ENCODE data around the gene MINK1. TPM values are rescaled to one million over a fixed set of nuclear protein-coding genes. Genes with fewer than 3 reads are reported as not detected.
"Not testable (repeated sequence)": the region's sequence is repeated elsewhere in the genome, so short reads cannot be mapped to it uniquely, and the experiment has no call there.

The MINK1 gene
- total RNA-seq, 1 donor from 2014 or later = 44.9 TPM

DNA sequence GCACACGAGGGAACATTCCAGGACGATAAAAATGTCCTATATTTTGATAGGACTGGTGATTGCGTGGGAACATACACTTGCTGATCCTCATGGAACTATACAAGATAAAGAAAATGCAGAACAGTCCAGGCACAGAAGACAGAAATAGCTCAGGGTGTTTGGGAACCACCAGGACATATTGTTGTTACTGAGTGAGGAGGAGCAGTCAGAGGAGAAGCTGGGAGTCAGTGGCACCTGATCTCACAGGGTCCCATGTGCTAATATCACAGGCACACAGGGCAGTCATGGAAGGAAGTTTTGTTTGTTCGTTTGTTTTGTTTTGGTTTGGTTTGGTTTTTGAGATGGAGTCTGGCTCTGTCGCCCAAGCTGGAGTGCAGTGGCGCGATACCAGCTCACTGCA, 20.4 kb upstream of the MINK1 start:
- DNase-seq = no peak

DNA sequence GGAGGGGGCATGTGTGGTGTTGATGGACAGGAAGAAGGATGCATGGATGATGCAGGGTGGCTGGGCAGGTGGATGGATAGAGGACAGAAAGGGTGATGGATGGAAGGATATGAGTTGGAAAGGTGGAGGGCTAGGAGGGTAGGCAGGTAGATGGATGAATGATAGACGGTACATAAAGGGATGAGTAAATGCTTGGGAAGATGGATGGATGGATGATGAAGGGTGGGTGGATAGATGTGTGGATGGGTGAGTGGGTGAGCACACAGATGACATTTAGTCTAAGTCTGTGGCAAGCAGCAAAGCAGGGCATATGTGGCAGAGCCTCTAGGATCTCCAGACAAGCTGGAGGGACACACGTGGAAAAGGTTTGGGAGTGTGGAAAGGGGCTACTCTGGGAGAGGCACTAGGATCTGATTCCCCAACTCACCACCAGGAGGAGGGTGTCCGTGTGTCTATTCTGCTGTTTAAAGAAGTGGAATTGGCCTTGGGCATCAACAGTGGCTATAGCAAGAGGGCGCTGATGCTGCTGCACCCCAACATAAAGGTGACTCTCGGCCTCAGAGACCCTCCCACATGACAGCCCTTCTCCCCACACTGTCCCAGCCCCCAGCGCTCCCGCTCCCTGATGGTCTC, 18.0 kb upstream of the MINK1 start:
- DNase-seq = peak; percentile 48

DNA sequence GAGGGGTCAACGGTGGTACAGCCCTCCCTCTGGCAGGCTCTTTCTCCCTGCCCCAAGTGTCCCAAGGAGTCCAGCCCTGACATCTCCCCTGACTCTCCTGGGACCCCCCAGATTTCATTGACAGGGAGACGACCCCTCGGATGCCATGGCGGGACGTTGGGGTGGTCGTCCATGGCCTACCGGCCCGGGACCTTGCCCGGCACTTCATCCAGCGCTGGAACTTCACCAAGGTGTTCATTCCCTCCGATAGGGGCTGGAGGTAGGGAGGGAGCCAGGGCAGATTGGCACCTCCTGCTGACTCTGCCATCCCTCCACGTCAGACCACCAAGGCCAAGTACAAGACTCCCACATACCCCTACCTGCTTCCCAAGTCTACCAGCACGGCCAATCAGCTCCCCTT, 16.3 kb upstream of the MINK1 start:
- no peak for DNase-seq

DNA sequence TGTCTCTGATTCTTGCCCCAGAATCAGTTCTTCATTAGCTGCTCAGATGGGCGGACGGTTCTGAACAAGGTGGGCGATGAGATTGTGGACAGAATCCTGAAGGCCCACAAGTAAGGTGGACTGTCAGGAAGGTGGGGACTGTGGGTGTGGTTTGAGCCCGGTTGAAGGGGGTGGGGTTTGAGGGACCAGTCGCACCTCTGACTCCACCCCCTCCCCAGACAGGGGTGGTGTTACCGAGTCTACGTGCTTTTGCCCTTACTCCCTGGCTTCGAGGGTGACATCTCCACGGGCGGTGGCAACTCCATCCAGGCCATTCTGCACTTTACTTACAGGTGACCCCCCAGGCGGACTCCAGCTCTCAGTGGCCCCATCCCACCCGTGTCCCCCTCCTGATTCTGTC, 14.9 kb upstream of the MINK1 start:
- DNase-seq = no peak

DNA sequence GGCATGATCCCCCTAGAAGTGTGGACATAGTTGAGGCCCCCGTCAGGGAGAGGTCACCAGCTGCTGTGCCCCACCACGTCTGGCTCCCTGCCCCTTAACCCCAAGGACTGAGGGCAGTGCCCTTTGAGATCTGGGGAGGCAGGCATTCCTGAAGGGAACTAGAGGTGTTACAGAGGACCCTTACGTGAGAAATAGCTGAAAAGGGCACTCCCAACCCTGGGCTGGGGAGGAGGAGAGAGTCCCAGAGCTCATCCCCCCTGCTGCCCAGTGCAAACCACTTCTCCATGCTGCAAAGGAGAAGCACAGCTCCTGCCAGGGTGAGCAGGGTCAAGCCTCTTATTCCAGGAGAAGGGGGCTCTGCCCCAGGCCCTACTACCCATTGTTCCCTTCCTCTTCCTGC, 10.3 kb upstream of the MINK1 start:
- no peak for DNase-seq

DNA sequence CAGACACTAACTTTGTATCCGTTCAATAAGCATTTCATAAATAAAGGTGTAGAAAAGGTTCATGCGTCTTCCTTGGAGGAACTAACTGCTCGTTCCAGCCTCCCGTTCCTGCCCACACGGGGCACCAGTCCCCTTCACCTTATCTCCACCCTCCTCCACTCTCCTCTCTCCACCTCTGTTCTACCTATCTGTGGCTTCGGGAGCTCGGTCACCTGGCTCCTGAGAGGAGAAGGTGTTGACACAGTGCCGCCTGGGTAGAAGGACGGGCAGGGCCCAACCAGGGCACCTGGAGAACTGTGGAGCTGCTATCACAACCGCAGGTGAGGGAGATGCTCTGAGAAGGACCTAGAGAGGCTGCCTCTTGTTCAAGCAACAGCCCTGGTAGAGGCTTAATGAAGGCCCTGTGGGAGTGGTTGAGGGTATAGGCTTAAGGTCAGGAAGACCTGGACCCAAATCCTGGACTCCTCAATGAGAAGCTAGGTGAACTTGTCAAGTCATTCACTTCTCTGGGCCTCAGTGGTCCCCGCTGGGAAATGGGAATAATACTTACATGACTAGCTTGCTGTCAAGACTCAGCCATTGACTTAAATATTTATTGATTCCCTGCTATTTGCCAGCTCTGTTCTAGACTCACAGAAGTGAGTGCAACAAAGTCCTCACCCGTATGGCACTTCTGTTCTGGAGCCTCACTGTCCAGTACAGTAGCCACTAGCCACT, 9.6 kb upstream of the MINK1 start:
- no peak for DNase-seq

DNA sequence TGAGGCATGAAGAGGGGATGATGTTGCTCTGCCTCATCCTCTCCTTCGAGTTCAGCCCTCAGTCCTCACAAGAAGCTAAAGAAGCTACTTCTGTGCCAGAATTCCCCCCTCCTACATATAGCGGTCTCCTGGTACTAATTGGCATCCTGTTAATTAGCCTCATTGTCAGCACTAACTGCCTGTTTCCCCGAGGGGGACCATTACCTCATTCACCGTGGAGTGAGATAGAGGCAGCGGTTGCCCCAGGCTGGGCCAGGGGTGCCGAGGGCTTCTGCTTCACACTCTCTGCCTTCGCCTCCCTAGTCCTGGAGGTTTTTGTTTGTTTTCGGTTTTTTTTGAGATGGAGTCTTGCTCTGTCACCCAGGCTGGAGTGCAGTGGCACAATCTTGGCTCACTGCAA, 5.7 kb upstream of the MINK1 start:
- no peak for DNase-seq

DNA sequence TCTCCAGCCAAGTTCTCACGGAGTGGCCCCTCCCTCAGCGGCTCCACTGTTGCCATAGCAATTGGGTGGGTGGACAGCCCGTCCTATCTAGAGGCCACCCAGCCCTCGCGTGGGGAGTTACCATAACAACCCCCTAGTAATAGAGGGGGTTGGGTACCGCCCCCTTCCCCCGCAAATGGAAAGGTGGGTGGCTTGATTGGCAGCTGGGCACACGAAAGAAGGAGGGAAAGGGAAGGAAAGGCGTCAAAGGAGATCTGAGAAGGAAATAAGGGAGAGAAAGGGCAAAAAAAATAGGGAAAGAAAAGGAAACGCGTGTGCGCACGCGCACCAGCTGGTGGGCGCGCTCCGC, 337 bp upstream of the MINK1 start:
- not testable (repeated sequence) for DNase-seq

DNA sequence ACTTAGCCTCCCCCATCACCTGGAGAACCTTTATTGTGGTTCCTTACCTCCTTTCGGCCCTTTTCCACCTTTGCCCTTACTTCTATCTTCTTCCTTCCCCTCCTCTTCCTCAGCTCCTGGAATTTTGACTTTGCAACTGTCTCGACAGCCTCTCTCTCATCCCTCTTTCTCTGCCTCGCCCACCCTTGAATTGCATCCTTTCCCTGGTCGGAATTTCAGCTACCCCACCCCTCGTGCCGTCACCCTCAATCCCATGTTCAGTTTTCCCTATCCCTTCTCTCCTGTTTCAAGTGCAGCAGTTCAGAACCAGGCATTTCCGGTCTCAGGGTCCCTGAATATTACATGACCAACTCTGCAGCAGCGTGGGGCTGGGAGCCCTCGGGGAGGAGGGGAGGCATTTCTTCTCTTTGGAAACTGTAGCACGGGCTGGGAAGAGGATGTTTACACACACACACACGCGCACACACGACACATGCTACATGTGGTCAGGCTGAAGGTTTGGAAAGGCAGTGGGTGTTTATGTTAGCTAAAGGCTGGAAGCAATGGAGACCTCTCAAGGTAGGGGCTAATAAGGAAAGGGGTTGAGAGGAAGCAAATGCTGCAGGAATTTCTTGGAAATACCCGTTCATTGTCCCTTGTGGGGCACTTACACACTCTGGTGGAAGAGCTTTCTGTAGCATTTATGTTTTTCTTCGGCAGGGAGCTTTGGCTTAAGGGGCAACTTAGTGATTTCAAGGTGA, 971 bp downstream of the MINK1 start:
- DNase-seq = peak; percentile 54

DNA sequence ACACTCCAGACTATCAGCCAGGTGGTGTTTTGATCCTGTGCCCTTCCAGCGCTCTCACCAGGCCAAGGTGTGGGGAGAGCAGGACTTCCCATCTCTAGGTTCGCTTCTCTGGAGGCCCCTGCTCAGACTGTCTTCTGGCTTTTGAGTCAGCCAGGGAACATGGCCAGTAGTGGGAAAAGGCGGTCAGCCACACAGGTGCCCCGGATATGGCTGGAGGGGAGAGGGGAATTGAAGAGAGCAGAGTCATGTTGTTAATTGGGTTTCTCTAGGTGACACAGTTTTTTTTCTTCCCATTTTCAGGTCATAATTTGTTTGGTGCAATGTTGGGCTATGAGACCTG, 1.5 kb downstream of the MINK1 start:
- DNase-seq = no peak

DNA sequence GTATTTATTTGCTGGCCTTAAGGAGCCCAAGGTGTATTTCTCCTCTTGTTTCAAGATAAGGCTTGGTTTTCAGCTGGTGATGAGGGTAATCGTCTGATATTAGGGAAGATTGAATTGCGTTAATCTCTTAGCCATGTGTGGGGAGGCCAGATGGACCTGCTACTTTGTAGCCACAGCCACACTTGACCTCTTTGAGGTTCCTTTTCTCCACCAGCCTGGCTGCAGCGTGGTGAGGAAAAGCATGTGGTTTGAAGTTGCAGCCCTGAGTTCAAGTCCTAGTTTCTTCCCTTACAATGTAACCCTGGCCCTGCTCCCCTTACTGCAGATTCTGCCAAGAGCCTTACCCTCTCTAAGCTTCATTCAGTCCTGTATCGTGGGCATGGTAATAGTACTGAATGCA, 3.1 kb downstream of the MINK1 start:
- DNase-seq = no peak

DNA sequence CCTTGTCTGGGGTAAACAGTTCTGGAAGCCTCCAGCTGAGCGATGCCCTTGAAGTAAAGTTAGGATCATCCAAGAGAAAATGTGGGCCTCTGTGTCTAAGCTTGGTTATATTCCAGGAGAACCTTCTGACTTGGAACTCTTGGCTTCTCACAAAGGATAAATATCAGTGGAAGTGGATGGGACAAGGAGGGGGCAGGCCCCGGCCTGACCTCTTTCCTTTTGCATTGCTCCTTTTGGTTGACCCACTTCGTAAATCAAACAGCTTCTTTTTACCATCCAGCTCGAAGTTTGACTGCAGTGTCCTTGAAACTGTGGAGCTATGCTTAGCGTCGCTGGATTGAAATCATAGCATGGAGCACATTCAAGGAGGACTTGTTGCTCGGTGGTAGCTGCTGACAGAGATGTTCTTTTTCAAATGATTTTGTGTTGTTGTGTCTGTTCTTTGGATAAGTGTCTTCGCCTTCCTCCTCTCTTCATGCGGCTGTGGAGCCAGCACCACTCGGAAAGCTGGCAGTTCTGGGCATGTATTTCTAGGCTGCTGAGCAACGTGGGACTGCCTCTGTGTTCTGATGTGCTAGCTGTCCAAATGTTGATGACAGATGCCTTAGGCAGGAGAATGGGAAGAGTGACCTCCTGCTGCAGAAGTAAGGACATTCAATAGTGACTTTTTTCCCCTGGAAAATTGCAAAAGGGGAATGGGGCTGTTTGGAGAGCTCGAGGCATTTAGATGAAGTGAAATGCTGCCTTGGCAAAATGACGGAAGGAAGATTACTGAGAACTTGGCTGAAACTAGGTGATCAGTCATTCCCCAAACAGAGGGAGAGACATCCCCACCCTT, 4.5 kb downstream of the MINK1 start:
- no peak for DNase-seq

DNA sequence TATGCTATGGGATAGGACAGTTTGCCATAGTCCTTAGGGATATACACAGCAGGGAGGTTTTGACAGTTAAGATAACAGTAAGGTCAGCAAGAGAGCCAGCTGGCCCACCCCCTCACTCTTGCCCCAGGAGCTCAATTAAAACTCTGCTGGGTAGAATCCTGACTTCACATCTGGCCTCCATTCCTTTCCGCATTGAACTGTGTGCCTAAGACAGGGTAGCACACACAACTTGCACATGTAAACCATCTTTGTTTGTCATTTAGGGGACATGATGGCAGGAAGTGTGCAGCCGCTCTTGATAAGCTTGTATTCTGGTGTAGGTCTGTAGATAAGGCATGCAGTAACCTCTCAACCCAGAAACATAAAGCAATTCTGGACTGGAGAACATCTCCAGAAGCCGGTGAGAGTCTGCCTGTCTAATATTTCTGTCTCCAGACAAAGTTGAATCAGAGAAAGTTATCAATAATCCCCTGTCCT, 5.2 kb downstream of the MINK1 start:
- DNase-seq = no peak

DNA sequence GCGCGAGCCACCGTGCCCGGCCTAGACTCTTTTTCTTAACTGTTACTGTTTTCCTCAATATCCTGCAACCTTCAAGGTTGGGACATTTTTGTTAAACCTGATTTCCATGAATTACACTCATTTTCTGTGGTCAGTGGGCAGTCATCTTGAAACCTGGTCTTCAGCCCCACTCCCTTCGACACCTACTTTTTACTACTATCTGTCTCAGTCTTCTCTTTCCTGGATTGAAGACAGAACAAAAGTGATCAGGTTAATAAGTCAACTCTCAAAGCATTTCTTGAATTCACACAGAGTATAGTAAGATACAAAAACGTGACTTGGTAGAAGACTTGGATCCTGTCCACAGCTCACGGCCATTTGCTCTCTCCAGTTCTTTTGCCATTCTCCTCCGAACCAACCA, 6.1 kb downstream of the MINK1 start:
- no peak for DNase-seq

DNA sequence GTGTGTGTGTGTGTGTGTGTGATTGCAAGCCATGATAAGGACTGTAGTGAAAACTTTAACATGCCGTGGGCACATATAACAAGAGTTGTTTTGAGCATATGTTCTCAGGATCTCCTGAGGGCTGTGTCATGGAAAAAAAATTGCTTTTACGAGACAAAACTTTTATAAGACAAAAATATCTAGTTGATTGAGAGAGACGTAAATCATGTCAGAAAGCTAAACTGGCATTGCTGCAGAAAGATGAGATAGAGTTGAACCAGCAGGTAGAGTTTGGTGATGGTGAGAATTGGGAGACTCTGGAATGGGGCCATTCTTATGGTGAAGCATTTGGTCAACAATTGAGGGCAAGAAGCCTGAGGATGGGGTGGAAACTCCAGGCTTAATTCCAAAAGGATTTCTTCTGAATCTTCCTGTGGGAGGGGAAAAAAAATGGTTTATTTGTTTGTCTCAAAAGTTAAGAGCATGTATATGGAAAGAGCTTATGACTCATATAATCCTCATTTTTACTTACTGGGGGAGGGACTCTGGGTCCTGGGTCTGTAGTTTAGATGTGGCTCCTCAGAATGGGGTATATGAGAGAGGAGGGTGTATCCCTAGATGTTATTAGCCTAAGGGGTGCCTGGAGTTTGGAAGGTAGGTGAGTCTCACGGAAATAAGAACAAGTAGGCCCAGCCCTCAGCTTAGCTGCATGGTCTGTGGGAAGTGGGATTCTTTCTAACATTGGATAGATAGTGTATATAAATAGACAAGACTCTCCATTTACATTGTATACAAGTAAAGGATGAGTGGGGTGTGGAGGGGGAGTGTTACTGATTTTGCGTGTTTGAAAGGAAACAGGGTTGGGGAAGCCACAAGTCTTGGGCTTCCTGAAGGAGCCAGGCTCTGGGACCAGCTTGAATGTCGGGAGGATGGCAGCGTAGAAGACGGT, 7.1 kb downstream of the MINK1 start:
- DNase-seq = no peak

DNA sequence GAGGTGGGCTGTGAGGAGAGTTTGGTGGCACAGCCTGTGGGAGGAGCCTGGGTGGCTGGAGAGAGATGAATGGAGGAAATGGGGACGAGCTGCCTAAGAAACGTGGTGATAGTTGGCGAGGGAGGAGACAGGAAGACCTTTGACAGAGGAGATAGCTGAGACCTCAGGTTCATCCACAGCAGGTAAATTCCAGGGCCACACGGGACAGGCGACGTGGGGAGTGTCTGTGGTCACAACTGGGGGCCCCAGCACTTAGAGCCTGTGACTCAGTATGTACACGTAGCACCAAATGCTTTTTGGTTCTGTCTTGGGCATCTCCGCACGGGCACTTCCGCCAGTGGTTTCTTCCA, 7.7 kb downstream of the MINK1 start:
- no peak for DNase-seq

DNA sequence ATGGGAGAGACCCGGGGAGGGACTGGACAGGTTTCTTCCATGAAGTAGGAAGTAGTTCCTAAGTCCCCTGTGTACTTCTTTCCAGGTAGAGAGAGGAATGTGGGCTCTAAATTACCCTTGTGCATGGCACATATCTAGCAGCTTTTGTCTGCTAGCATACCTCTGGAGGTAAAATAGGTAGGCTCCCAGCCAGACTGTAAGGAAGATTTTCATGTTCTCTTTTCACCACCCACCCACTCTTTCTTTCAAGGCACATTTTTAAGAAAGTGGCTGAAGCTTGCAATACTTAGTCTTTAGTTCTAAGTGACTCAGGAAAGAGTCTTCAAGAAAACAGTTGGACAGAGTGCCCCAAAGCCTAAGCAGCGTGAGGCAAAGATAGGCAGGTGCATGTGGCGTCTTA, 9.2 kb downstream of the MINK1 start:
- DNase-seq = no peak

DNA sequence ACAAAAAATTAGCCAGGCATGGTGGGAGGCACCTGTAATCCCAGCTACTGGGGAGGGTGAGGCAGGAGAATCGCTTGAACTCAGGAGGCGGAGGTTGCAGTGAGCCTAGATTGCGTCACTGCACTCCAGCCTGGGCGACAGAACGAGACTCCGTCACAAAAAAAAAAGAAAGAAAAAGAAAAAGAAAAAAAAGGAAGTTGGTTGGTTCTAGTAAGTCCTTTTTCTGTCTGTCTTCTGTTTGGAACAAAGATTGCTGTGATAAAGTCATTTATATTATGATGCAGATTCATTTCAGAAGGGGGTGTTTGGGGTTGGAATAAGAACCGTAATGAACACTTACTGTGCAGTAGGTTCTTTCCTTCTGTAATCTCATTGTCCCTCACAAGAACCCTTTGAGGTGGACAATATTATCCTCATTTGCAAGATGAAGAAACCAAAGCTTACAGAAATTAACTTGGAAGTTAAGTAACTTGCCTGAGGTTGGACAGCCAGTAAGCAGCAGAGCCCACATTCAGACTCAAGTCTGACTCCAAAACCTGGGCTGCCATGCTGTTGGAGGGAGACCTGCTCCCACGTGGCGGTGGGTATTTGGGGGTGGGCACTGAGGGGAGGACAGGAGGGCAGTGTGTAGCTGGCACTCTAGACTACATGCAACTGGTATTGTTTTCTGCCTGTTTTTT, 10.3 kb downstream of the MINK1 start:
- DNase-seq = no peak

DNA sequence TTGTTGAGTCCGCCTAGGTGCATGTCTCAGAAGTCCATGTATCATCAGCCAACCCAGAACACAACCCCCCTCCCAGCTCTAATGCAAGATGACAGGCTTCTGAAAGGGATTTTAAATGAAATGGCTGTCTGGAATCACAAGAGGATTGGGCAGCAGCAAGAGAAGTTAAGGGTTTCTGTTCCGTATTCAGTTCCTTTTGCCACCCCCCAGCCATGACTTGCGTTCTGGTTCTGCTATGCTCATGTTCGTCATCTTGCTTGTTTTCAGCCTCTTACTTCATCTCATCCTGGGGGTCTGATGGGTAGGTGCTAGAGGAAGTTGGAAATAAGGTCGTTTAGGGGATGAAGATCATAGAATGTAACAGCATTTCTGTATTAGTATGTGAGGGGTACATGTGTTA, 12.0 kb downstream of the MINK1 start:
- DNase-seq = no peak

DNA sequence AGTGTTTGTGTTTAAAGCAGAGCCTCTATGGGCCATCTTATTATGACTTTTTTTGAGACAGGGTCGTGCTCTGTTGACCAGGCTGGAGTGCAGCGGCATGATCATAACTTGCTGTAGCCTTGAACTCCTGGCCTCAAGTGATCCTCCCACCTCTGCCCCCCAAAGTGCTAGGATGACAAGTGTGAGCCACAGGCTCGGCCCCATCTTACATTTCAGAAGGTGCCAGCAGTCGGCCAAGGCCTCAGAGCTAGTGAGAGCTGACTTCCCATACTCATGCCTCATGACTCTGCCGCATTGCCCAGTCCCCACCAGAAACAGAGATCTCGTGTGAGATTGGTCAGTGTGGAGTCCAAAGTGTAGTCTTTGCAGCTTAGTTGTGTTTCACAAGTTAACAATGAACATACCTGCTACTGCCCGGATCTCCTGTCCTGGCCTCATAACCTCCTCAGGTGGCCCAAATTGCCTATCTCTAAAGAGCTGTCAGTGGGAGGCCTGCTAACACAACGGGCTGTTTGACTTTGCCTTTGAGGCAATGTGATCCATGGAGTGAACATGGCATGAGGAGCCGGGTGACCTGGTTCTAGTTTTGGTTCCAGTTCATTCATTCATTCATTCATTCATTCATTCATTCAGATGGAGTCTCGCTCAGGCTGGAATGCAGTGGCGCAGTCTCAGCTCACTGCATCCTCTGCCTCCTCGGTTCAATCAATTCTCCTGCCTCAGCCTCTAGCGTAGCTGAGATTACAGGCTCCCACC, 13.7 kb downstream of the MINK1 start:
- DNase-seq = no peak

DNA sequence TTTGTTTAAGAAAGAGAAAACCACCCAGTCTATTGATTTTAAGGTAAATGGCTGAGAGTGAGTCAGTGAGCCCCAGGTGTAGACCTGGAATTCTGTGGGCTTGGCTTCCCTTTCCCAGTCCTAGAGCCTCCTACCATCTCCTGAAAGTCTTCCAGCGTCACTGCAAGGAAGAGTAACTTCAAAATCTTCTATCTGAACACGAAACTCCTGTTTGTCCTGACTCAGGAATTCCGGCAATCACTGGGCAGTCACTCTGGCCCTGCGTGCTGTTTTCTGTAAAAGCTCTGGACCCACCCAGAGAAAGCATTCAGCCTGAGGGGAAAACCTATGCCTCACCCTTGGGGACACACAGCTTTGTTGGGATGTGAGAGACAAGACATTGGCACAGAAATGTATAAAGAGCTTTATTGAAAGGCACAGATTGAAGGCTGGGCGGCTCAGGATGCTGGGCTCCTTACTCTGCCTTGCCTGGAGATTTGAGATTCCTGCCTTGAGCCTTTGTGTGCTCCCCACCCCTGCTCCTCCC, 15.9 kb downstream of the MINK1 start:
- no peak for DNase-seq

All from dermis blood vessel endothelial cell (primary cell).